HepG2 (cell line): ENCODE data around the gene CCDC87. TPM values are rescaled to one million over a fixed set of nuclear protein-coding genes. Genes with fewer than 3 reads are reported as not detected.

Experiments used
- HOXA5 ChIP-seq: sonication (generic); formaldehyde crosslinking; IDR thresholded peaks from 2 replicates; pipeline ENCODE4 v1.4.0; 2020; ENCODE audit warnings: missing genetic modification reagents
- KAT8 ChIP-seq: IDR thresholded peaks from 2 replicates; pipeline ENCODE4 v1.6.1; 2016; ENCODE audit warnings: missing genetic modification reagents, missing compliant biosample characterization
- PHF20 ChIP-seq: sonication (generic); formaldehyde crosslinking; IDR thresholded peaks from 2 replicates; pipeline ENCODE4 v1.5.0; 2020; ENCODE audit warnings: mild to moderate bottlenecking, missing genetic modification reagents
- SMARCC2 ChIP-seq: fragments of 450-650 bp; IDR thresholded peaks from 2 replicates; pipeline ENCODE4 v1.6.1; 2017; ENCODE audit warnings: antibody characterized with exemption, mild to moderate bottlenecking
- SOX6 ChIP-seq, 2 experiments: fragments of 450-650 bp in 1 of 2; sonication (generic) in 1 of 2; formaldehyde crosslinking in 1 of 2; IDR thresholded peaks; 2 replicates each; pipeline versions ENCODE4 v1.4.0 to v1.6.1; 2017 to 2020; ENCODE audit warnings: antibody characterized with exemption in 1 of 2, mild to moderate bottlenecking in 1 of 2, missing genetic modification reagents in 1 of 2
- TMF1 ChIP-seq: sonication (generic); formaldehyde crosslinking; IDR thresholded peaks from 2 replicates; pipeline ENCODE4 v1.8.1; 2022; ENCODE audit warnings: low read depth, missing genetic modification reagents
- U2AF1 ChIP-seq: fragments of 200-400 bp; formaldehyde crosslinking; optimal IDR thresholded peaks from 2 replicates; pipeline ENCODE3; 2017; ENCODE audit warnings: mild to moderate bottlenecking, low read depth, low read length
- ZNF260 ChIP-seq: sonication (generic); formaldehyde crosslinking; IDR thresholded peaks from 2 replicates; pipeline ENCODE4 v1.4.0; 2020; ENCODE audit warnings: missing genetic modification reagents, low read depth, mild to moderate bottlenecking, borderline replicate concordance
- ZSCAN21 ChIP-seq: sonication (generic); formaldehyde crosslinking; IDR thresholded peaks from 2 replicates; pipeline ENCODE4 v1.8.0; 2022; ENCODE audit warnings: mild to moderate bottlenecking, missing genetic modification reagents, moderate library complexity, borderline replicate concordance
- ZSCAN31 ChIP-seq: sonication (generic); formaldehyde crosslinking; IDR thresholded peaks from 2 replicates; pipeline ENCODE4 v1.5.0; 2020; ENCODE audit warnings: low read depth, mild to moderate bottlenecking, missing genetic modification reagents
- polyA plus RNA-seq, 8 experiments: library from polyadenylated mRNA; depleted of rRNA in 3 of 8; stranded (reverse) in 7 of 8; unstranded in 1 of 8; fragments of >200 nt; fragmentation: Illumina TruSeq in 4 of 8; extraction: Trizol in 4 of 8; gene quantifications; 2 replicates each; pipeline versions ENCODE4 v1.2.1 to v1.2.3, GENCODE V29; 2011 to 2016; ENCODE audit warnings: low read depth in 4 of 8, missing spikeins in 1 of 8, mixed read lengths in 1 of 8; ENCODE audit not compliant: insufficient read depth in 1 of 8
- total RNA-seq, 5 experiments: library from RNA; depleted of rRNA; stranded (reverse); fragments of >200 nt; fragmentation: Illumina TruSeq; extraction: Trizol; gene quantifications; 2 replicates each; pipeline ENCODE4 v1.2.3, GENCODE V29; 2016; ENCODE audit warnings: low read depth in 1 of 5
- TF ChIP-seq, protein P1 (sequence below): IDR thresholded peaks from 2 replicates; pipeline ENCODE4 v1.6.1; 2016
- TF ChIP-seq, protein P2 (sequence below): sonication (generic); formaldehyde crosslinking; IDR thresholded peaks from 2 replicates; pipeline ENCODE4 v1.4.0; 2020; ENCODE audit warnings: missing genetic modification reagents, borderline replicate concordance
- TF ChIP-seq, protein P3 (sequence below): sonication (generic); formaldehyde crosslinking; conservative IDR thresholded peaks from 2 replicates; pipeline ENCODE4 v1.8.0; 2022; ENCODE audit warnings: mild to moderate bottlenecking, moderate library complexity, missing genetic modification reagents
- TF ChIP-seq, protein P4 (sequence below): IDR thresholded peaks from 2 replicates; pipeline ENCODE4 v1.6.1; 2016; ENCODE audit warnings: low read depth, borderline replicate concordance
- TF ChIP-seq, protein P5 (sequence below): sonication (generic); formaldehyde crosslinking; IDR thresholded peaks from 2 replicates; pipeline ENCODE4 v1.8.0; 2022; ENCODE audit warnings: mild to moderate bottlenecking, missing genetic modification reagents
- TF ChIP-seq, protein P6 (sequence below), 2 experiments: sonication (generic) in 1 of 2; formaldehyde crosslinking in 1 of 2; IDR thresholded peaks; 2 replicates each; pipeline versions ENCODE4 v1.4.0 to v1.6.1; 2018 to 2020; ENCODE audit warnings: missing genetic modification reagents in 2 of 2, borderline replicate concordance in 1 of 2, low read depth in 1 of 2, mild to moderate bottlenecking in 1 of 2, missing biosample characterization in 1 of 2

The CCDC87 gene
- total and polyA plus RNA-seq, 2 of the 13 experiments (the other 11 are each of a cell fraction or from before 2014, with no cell fraction given) = 0.05 to 0.42 TPM

DNA sequence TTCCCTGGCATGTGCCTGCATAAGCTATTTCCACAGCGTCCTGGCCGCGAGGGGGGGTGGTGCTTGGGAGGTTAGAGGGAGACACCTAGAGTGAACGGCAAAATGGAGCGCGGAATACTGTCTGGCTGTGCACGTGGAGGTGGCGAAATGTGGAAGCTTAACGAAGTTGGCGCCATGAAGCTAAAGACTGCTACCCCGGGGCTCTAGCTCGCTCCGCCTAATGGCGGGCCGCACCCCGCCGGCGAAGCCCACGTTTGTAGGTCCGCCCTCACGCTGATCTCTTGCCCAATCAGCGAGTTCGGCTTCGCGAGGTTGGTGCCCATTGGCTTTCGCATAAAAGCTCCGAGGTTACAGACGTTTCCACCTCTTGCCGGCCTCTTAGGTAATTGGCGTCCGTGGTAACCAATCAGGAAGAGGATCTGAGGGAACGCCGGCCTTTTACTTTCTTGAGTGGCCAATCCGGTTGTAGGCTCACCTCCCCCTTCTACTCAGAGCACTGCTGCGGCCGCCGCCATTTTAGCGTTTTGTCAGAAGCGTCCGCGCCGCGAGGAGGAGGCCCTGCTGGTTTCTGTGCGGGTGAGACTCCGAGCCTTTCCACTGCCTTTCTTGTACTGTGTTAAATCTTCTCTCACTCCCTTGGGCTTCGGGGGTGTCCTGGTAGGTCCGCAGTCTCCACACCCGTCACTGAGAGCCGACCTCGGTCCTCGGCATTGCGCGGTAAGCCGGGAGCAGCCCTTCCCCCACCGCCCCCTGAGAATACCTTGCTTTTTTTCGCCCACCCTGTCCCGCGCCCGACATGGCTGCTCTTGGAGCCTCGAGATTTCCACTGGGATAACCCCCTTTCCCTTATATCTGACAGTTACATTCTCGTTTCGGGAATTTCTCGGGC lies 45.6 kb upstream of the CCDC87 start, which contains the start of gene RBM4 (continued):
- TF ChIP-seq SOX6 (IDR thresholded peaks at IDR 0.05) = no peak
- TF ChIP-seq SOX6 (CRISPR knock-in tag; IDR thresholded peaks at IDR 0.05) = peak; percentile 27
- TF ChIP-seq ZSCAN21 (CRISPR knock-in tag) = peak; percentile 62
- peak; percentile 89 for TF ChIP-seq KAT8 (CRISPR knock-in tag)
- TF ChIP-seq, protein P1, sequence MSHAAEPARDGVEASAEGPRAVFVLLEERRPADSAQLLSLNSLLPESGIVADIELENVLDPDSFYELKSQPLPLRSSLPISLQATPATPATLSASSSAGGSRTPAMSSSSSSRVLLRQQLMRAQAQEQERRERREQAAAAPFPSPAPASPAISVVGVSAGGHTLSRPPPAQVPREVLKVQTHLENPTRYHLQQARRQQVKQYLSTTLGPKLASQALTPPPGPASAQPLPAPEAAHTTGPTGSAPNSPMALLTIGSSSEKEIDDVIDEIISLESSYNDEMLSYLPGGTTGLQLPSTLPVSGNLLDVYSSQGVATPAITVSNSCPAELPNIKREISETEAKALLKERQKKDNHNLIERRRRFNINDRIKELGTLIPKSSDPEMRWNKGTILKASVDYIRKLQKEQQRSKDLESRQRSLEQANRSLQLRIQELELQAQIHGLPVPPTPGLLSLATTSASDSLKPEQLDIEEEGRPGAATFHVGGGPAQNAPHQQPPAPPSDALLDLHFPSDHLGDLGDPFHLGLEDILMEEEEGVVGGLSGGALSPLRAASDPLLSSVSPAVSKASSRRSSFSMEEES (CRISPR knock-in tag) = peak; percentile 21; the same call in 1 of the 2 replicates
- peak; percentile 81; the same call in 1 of the 2 replicates for TF ChIP-seq HOXA5 (CRISPR knock-in tag)
- peak; percentile 59; the same call in 1 of the 2 replicates for TF ChIP-seq ZSCAN31 (CRISPR knock-in tag)
- TF ChIP-seq, protein P2, sequence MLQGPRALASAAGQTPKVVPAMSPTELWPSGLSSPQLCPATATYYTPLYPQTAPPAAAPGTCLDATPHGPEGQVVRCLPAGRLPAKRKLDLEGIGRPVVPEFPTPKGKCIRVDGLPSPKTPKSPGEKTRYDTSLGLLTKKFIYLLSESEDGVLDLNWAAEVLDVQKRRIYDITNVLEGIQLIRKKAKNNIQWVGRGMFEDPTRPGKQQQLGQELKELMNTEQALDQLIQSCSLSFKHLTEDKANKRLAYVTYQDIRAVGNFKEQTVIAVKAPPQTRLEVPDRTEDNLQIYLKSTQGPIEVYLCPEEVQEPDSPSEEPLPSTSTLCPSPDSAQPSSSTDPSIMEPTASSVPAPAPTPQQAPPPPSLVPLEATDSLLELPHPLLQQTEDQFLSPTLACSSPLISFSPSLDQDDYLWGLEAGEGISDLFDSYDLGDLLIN = no peak
- TF ChIP-seq, protein P3, sequence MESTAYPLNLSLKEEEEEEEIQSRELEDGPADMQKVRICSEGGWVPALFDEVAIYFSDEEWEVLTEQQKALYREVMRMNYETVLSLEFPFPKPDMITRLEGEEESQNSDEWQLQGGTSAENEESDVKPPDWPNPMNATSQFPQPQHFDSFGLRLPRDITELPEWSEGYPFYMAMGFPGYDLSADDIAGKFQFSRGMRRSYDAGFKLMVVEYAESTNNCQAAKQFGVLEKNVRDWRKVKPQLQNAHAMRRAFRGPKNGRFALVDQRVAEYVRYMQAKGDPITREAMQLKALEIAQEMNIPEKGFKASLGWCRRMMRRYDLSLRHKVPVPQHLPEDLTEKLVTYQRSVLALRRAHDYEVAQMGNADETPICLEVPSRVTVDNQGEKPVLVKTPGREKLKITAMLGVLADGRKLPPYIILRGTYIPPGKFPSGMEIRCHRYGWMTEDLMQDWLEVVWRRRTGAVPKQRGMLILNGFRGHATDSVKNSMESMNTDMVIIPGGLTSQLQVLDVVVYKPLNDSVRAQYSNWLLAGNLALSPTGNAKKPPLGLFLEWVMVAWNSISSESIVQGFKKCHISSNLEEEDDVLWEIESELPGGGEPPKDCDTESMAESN (CRISPR knock-in tag) = peak; percentile 14; the same call in 1 of the 2 replicates
- TF ChIP-seq TMF1 (CRISPR knock-in tag) = 0 out of 2 replicates have a peak, but pooled peaks have one; percentile 26
- TF ChIP-seq, protein P4, sequence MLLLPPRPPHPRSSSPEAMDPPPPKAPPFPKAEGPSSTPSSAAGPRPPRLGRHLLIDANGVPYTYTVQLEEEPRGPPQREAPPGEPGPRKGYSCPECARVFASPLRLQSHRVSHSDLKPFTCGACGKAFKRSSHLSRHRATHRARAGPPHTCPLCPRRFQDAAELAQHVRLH (CRISPR knock-in tag) = 0 out of 2 replicates have a peak, but pooled peaks have one; percentile 2
- TF ChIP-seq, protein P5, sequence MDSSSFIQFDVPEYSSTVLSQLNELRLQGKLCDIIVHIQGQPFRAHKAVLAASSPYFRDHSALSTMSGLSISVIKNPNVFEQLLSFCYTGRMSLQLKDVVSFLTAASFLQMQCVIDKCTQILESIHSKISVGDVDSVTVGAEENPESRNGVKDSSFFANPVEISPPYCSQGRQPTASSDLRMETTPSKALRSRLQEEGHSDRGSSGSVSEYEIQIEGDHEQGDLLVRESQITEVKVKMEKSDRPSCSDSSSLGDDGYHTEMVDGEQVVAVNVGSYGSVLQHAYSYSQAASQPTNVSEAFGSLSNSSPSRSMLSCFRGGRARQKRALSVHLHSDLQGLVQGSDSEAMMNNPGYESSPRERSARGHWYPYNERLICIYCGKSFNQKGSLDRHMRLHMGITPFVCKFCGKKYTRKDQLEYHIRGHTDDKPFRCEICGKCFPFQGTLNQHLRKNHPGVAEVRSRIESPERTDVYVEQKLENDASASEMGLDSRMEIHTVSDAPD (CRISPR knock-in tag) = no peak
- TF ChIP-seq ZNF260 = no peak
- TF ChIP-seq PHF20 (CRISPR knock-in tag) = peak; percentile 67; the same call in 1 of the 2 replicates
- TF ChIP-seq, protein P6, sequence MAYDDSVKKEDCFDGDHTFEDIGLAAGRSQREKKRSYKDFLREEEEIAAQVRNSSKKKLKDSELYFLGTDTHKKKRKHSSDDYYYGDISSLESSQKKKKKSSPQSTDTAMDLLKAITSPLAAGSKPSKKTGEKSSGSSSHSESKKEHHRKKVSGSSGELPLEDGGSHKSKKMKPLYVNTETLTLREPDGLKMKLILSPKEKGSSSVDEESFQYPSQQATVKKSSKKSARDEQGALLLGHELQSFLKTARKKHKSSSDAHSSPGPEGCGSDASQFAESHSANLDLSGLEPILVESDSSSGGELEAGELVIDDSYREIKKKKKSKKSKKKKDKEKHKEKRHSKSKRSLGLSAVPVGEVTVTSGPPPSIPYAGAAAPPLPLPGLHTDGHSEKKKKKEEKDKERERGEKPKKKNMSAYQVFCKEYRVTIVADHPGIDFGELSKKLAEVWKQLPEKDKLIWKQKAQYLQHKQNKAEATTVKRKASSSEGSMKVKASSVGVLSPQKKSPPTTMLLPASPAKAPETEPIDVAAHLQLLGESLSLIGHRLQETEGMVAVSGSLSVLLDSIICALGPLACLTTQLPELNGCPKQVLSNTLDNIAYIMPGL (CRISPR knock-in tag; IDR thresholded peaks at IDR 0.05; ENCODE audit: borderline replicate concordance in 1 of 2, low read depth in 1 of 2) = peak; percentile 33 to 40; a peak in 1 of 4 replicates
- TF ChIP-seq SMARCC2 = no peak
- peak; percentile 64 for TF ChIP-seq U2AF1
